ENCODE measurements around the gene RGS7BP. TPM values are rescaled to one million over a fixed set of nuclear protein-coding genes. Genes with fewer than 3 reads are reported as not detected.

The RGS7BP gene
- total and polyA plus RNA-seq, 2 of the 13 experiments (the other 11 are each of a cell fraction or from before 2014, with no cell fraction given) = not detected

DNA sequence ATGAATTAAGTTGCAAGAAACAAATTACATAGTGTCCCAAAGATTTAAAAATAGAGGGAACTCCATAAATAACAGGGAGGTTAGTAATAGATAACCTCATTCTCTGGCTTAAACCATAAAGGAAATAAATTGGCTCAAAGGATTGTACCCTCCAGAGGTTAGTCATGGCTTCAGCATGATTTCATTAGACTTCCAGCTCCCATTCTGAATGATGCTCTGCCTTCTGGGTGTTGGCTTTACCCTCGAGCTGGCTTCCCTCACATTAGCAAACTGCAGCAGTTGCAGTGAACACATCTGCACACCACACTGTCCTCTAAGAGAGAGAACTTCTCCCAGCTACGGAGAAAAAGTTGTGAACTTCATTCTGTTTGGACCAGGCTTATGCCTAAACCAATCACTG lies 70.4 kb downstream of the RGS7BP start (continued):
- TF ChIP-seq, protein P1, sequence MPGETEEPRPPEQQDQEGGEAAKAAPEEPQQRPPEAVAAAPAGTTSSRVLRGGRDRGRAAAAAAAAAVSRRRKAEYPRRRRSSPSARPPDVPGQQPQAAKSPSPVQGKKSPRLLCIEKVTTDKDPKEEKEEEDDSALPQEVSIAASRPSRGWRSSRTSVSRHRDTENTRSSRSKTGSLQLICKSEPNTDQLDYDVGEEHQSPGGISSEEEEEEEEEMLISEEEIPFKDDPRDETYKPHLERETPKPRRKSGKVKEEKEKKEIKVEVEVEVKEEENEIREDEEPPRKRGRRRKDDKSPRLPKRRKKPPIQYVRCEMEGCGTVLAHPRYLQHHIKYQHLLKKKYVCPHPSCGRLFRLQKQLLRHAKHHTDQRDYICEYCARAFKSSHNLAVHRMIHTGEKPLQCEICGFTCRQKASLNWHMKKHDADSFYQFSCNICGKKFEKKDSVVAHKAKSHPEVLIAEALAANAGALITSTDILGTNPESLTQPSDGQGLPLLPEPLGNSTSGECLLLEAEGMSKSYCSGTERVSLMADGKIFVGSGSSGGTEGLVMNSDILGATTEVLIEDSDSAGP (CRISPR knock-in tag; IDR thresholded peaks at IDR 0.05; ENCODE audit: borderline replicate concordance) = no peak
- TF ChIP-seq, protein P2, sequence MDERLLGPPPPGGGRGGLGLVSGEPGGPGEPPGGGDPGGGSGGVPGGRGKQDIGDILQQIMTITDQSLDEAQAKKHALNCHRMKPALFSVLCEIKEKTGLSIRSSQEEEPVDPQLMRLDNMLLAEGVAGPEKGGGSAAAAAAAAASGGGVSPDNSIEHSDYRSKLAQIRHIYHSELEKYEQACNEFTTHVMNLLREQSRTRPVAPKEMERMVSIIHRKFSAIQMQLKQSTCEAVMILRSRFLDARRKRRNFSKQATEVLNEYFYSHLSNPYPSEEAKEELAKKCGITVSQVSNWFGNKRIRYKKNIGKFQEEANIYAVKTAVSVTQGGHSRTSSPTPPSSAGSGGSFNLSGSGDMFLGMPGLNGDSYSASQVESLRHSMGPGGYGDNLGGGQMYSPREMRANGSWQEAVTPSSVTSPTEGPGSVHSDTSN (CRISPR knock-in tag; IDR thresholded peaks at IDR 0.05) = no peak
- TF ChIP-seq RARG (CRISPR knock-in tag; IDR thresholded peaks at IDR 0.05; ENCODE audit: low read depth) (no peak), FOXO4 (CRISPR knock-in tag; conservative IDR thresholded peaks at IDR 0.05) (no peak), IRF9 (CRISPR knock-in tag; IDR thresholded peaks at IDR 0.05; ENCODE audit: borderline replicate concordance) (no peak)

GRCh38 chr5:64585646-64586045 lies 79.8 kb downstream of the RGS7BP start:
- H3K27ac ChIP-seq (ENCODE audit: extremely low read length, insufficient read depth, low read length) = no peak overlapping the region
- H2AFZ ChIP-seq (ENCODE audit: low read length) = no peak overlapping the region
- H3K4me2 ChIP-seq (ENCODE audit: low read depth, low read length) = no peak overlapping the region
- no peaks in the 10 kb centered on the region for H3K4me1 ChIP-seq (ENCODE audit: insufficient read depth, low read length)
- H3K27me3 ChIP-seq (ENCODE audit: control insufficient read depth in 1 of 2, insufficient read depth in 2 of 2, low read length in 2 of 2) = no peaks in the 10 kb centered on the region
- no peaks in the 10 kb centered on the region for H3K79me2 ChIP-seq (ENCODE audit: insufficient read depth, low read length)
- ChIA-PET POLR2A (no interaction called here), CTCF (ENCODE audit: low intra/inter-chr PET ratio, low total read pairs) (no interaction called here)
- no peak overlapping the region for H3K9ac ChIP-seq (ENCODE audit: insufficient read depth, low read depth, low read length)
- no peaks in the 10 kb centered on the region for H4K20me1 ChIP-seq (ENCODE audit: insufficient read depth, low read length)
- in situ Hi-C loops (cut with HindIII; ENCODE audit: extremely low pct_ligation_motif_present, low pct_unique_long_range_greater_than_20kb) = no loop called here
- BruUV-seq (replicated peaks) = no TSS peak
- no peak overlapping the region for H3K4me3 ChIP-seq (replicated peaks in 1 of 3; ENCODE audit: insufficient read depth in 1 of 3, low read depth in 2 of 3, low read length in 3 of 3)
- no peak for FAIRE-seq
- H3K9me3 ChIP-seq (ENCODE audit: low read length) = no peaks in the 10 kb centered on the region
- intact Hi-C loops (cut with micrococcal nuclease; ENCODE audit: unreplicated experiment) = no loop called here
- 56% methylated on average over 4 of the region's 4 CpGs for WGBS (ENCODE audit: low lambda C conversion rate)
- ATAC-seq = no peak
- H3K36me3 ChIP-seq (replicated peaks in 1 of 2; ENCODE audit: control insufficient read depth in 1 of 2, insufficient read depth in 2 of 2, low read length in 2 of 2) = no peaks in the 10 kb centered on the region
- DNase-seq (ENCODE audit: low spot score) = no peak
- TF ChIP-seq IKZF1 (IDR thresholded peaks at IDR 0.05) (no peak), ZFP90 (CRISPR knock-in tag; IDR thresholded peaks at IDR 0.05; ENCODE audit: borderline replicate concordance) (no peak), ZSCAN12 (CRISPR knock-in tag; IDR thresholded peaks at IDR 0.05) (no peak), ZNF430 (CRISPR knock-in tag; IDR thresholded peaks at IDR 0.05) (no peak), SMYD3 (CRISPR knock-in tag; IDR thresholded peaks at IDR 0.05) (no peak), ZNF639 (CRISPR knock-in tag; conservative IDR thresholded peaks at IDR 0.05) (no peak), ZNF367 (CRISPR knock-in tag; IDR thresholded peaks at IDR 0.05; ENCODE audit: borderline replicate concordance) (no peak), ZFYVE20 (CRISPR knock-in tag; IDR thresholded peaks at IDR 0.05; ENCODE audit: borderline replicate concordance, low read depth) (no peak), JUNB (CRISPR knock-in tag; IDR thresholded peaks at IDR 0.05; ENCODE audit: borderline replicate concordance) (no peak), NFE2 (CRISPR knock-in tag; IDR thresholded peaks at IDR 0.05) (no peak)
- TF ChIP-seq, protein P3, sequence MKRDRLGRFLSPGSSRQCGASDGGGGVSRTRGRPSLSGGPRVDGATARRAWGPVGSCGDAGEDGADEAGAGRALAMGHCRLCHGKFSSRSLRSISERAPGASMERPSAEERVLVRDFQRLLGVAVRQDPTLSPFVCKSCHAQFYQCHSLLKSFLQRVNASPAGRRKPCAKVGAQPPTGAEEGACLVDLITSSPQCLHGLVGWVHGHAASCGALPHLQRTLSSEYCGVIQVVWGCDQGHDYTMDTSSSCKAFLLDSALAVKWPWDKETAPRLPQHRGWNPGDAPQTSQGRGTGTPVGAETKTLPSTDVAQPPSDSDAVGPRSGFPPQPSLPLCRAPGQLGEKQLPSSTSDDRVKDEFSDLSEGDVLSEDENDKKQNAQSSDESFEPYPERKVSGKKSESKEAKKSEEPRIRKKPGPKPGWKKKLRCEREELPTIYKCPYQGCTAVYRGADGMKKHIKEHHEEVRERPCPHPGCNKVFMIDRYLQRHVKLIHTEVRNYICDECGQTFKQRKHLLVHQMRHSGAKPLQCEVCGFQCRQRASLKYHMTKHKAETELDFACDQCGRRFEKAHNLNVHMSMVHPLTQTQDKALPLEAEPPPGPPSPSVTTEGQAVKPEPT (CRISPR knock-in tag; IDR thresholded peaks at IDR 0.05; ENCODE audit: low read depth) = no peak
